D721Med (cell line): Measurements from ENCODE around the gene BMP2K.
"Not testable (repeated sequence)": the region's sequence is repeated elsewhere in the genome, so short reads cannot be mapped to it uniquely, and the experiment has no call there.

Source experiments
- DNase-seq: peaks from one replicate; pipeline ENCODE4 v3.0.0; 2011; ENCODE audit warnings: low spot score; ENCODE audit not compliant: insufficient read length
- FAIRE-seq: peaks from 2 replicates; lab custom pipeline; 2011; peaks lifted over from hg19 to GRCh38; lab: Jason Lieb, UNC
- CTCF ChIP-seq: IDR thresholded peaks from 2 replicates; pipeline ENCODE4 v1.5.1; 2012; ENCODE audit warnings: mild to moderate bottlenecking, control low read depth; ENCODE audit not compliant: insufficient read depth; ENCODE audit errors: missing control alignments

Gene BMP2K

GRCh38 chr4:78902298-78902697 is 126.1 kb downstream of the BMP2K start:
- FAIRE-seq, result peak; percentile 99
- peak; percentile 19 for DNase-seq
- no peak for TF ChIP-seq CTCF

GRCh38 chr4:78904143-78904542 is 128.0 kb downstream of the BMP2K start:
- FAIRE-seq (no peak), DNase-seq (no peak)
- TF ChIP-seq CTCF, result no peak

- no peak for TF ChIP-seq CTCF
- FAIRE-seq (no peak), DNase-seq (no peak)
These were observed 131.5 kb downstream of the BMP2K start for GRCh38 chr4:78907638-78908037.

- DNase-seq, FAIRE-seq: not testable (repeated sequence)
These were observed 132.8 kb downstream of the BMP2K start for GRCh38 chr4:78908974-78909373.

GRCh38 chr4:78910612-78911011 is 134.5 kb downstream of the BMP2K start:
- no peak for TF ChIP-seq CTCF
- FAIRE-seq, result no peak
- DNase-seq, result no peak

- FAIRE-seq (no peak), DNase-seq (no peak)
- no peak for TF ChIP-seq CTCF
These were observed 146.1 kb downstream of the BMP2K start for GRCh38 chr4:78922207-78922606.

GRCh38 chr4:78923464-78924312 is 147.5 kb downstream of the BMP2K start:
- DNase-seq (no peak), FAIRE-seq (peak; percentile 41)
- TF ChIP-seq CTCF, result peak; percentile 10
